IMR-90 (cell line): ENCODE measurements around the gene TARDBP. TPM values are rescaled to one million over a fixed set of nuclear protein-coding genes. Genes with fewer than 3 reads are reported as not detected.
A peak's percentile ranks its signal among the peaks of the same experiment; 100 is the strongest.
"Not testable (repeated sequence)": the region's sequence is repeated elsewhere in the genome, so short reads cannot be mapped to it uniquely, and the experiment has no call there.

Source experiments
- ATAC-seq: fragments of 200-7000 bp; cut with Tn5 transposase; 2 replicates; pipeline ENCODE4 v1.9.1; 2020; ENCODE audit warnings: low read depth, mild to moderate bottlenecking, moderate library complexity
- BruUV-seq: library from RNA; stranded (reverse); fragments of 400-500 nt; replicated peaks from 2 replicates; lab custom pipeline; 2021; lab: Mats Ljungman, UMichigan
- CTCF ChIA-PET: fragments of 300-600 bp; formaldehyde crosslinking; extraction: SDS; loops from one replicate; lab custom pipeline; 2021; ENCODE audit warnings: antibody characterized with exemption; lab: Yijun Ruan, JAX
- POLR2A ChIA-PET: fragments of 300-600 bp; sonication (Branson Sonifier 250); formaldehyde crosslinking; loops from one replicate; lab custom pipeline; 2022; ENCODE audit warnings: antibody characterized with exemption; ENCODE audit not compliant: unreplicated experiment; lab: Charles Lee
- DNase-seq: peaks from one replicate; pipeline ENCODE4 v3.0.0; 2013
- H2AFZ ChIP-seq: replicated peaks from 2 replicates; pipeline ENCODE3; 2013; ENCODE audit warnings: low read length, mild to moderate bottlenecking; ENCODE audit not compliant: poor library complexity
- H2AK5ac ChIP-seq: 2 replicates; pipeline ENCODE4 v1.6.1; 2013; ENCODE audit warnings: low read depth, low read length, inconsistent platforms
- H2AK9ac ChIP-seq: replicated peaks from 2 replicates; pipeline ENCODE3; 2013; ENCODE audit warnings: mild to moderate bottlenecking, low read depth, low read length, moderate library complexity; ENCODE audit not compliant: poor library complexity
- H2BK120ac ChIP-seq: 2 replicates; pipeline ENCODE4 v1.6.1; 2013; ENCODE audit warnings: low read depth, low read length, inconsistent platforms
- H2BK15ac ChIP-seq: 3 replicates; pipeline ENCODE4 v1.6.1; 2013; ENCODE audit warnings: low read depth, low read length, inconsistent platforms
- H2BK20ac ChIP-seq: 2 replicates; pipeline ENCODE4 v1.6.1; 2013; ENCODE audit warnings: low read depth, mild to moderate bottlenecking, inconsistent platforms, low read length, moderate library complexity
- H2BK5ac ChIP-seq: 2 replicates; pipeline ENCODE4 v1.6.1; 2013; ENCODE audit warnings: mild to moderate bottlenecking, low read depth, low read length, inconsistent platforms; ENCODE audit not compliant: poor library complexity, severe bottlenecking
- H3K14ac ChIP-seq: replicated peaks from 2 replicates; pipeline ENCODE4 v1.6.1; 2013; ENCODE audit warnings: low read depth, low read length, inconsistent platforms
- H3K18ac ChIP-seq: 2 replicates; pipeline ENCODE4 v1.6.1; 2013; ENCODE audit warnings: low read depth, low read length, control low read depth
- H3K23ac ChIP-seq: 2 replicates; pipeline ENCODE4 v1.6.1; 2013; ENCODE audit warnings: low read depth, low read length, inconsistent platforms
- H3K27ac ChIP-seq: 2 replicates; pipeline ENCODE4 v1.5.1; 2013; ENCODE audit warnings: mild to moderate bottlenecking, control low read depth, low read length; ENCODE audit not compliant: insufficient read depth
- H3K27me3 ChIP-seq: 2 replicates; pipeline ENCODE4 v1.6.1; 2013; ENCODE audit warnings: low read length; ENCODE audit not compliant: control insufficient read depth, insufficient read depth
- H3K36me3 ChIP-seq: 2 replicates; pipeline ENCODE4 v1.6.1; 2013; ENCODE audit warnings: low read length, mixed read lengths; ENCODE audit not compliant: control insufficient read depth, insufficient read depth
- H3K4ac ChIP-seq: 2 replicates; pipeline ENCODE4 v1.6.1; 2013; ENCODE audit warnings: low read depth, low read length, inconsistent platforms
- H3K4me1 ChIP-seq: 2 replicates; pipeline ENCODE4 v1.6.1; 2013; ENCODE audit warnings: low read length, mixed read lengths; ENCODE audit not compliant: control insufficient read depth, insufficient read depth
- H3K4me2 ChIP-seq: 2 replicates; pipeline ENCODE4 v1.6.1; 2013; ENCODE audit warnings: low read depth, mild to moderate bottlenecking, control low read depth, low read length, moderate library complexity
- H3K4me3 ChIP-seq: 2 replicates; pipeline ENCODE4 v1.5.1; 2013; ENCODE audit warnings: low read depth, mild to moderate bottlenecking, control low read depth, low read length, moderate library complexity; ENCODE audit not compliant: insufficient read depth
- H3K56ac ChIP-seq: 2 replicates; pipeline ENCODE4 v1.6.1; 2013; ENCODE audit warnings: low read length, inconsistent platforms; ENCODE audit not compliant: insufficient read depth; ENCODE audit errors: extremely low read depth
- H3K79me1 ChIP-seq, 2 experiments: 2 replicates each; pipeline ENCODE4 v1.6.1; 2013; ENCODE audit warnings: low read length in 2 of 2, inconsistent platforms in 1 of 2, low read depth in 1 of 2
- H3K9ac ChIP-seq: 2 replicates; pipeline ENCODE4 v1.6.1; 2013; ENCODE audit warnings: low read depth, low read length, control low read depth
- H3K9me1 ChIP-seq: 2 replicates; pipeline ENCODE4 v1.6.1; 2013; ENCODE audit warnings: low read length, inconsistent platforms; ENCODE audit not compliant: insufficient read depth
- H3K9me3 ChIP-seq: 2 replicates; pipeline ENCODE4 v1.6.1; 2013; ENCODE audit warnings: low read length; ENCODE audit not compliant: control insufficient read depth, insufficient read depth
- H4K20me1 ChIP-seq: 2 replicates; pipeline ENCODE4 v1.6.1; 2013; ENCODE audit warnings: low read length, inconsistent platforms; ENCODE audit not compliant: insufficient read depth
- H4K5ac ChIP-seq: 2 replicates; pipeline ENCODE4 v1.6.1; 2013; ENCODE audit warnings: mild to moderate bottlenecking, low read depth, low read length, control low read depth
- H4K8ac ChIP-seq, 2 experiments: 2 replicates each; pipeline ENCODE4 v1.6.1; 2013; ENCODE audit warnings: low read depth in 2 of 2, low read length in 2 of 2, control low read depth in 1 of 2, inconsistent platforms in 1 of 2
- H4K91ac ChIP-seq: 2 replicates; pipeline ENCODE4 v1.6.1; 2013; ENCODE audit warnings: low read depth, low read length, inconsistent platforms; ENCODE audit not compliant: insufficient read depth
- CEBPB ChIP-seq: IDR thresholded peaks from 2 replicates; pipeline ENCODE4 v1.6.1; 2012; ENCODE audit warnings: low read depth, low read length, improper control_type of control experiment
- CHD1 ChIP-seq: IDR thresholded peaks from 2 replicates; pipeline ENCODE4 v1.6.1; 2012; ENCODE audit warnings: low read depth, low read length, improper control_type of control experiment
- FOS ChIP-seq: fragments of 150-350 bp; IDR thresholded peaks from 2 replicates; pipeline ENCODE4 v1.6.1; 2016; ENCODE audit warnings: low read depth, low read length
- MAZ ChIP-seq: IDR thresholded peaks from 2 replicates; pipeline ENCODE4 v1.6.1; 2012; ENCODE audit warnings: low read depth, mild to moderate bottlenecking, low read length, improper control_type of control experiment, moderate library complexity, borderline replicate concordance
- MXI1 ChIP-seq: IDR thresholded peaks from 2 replicates; pipeline ENCODE4 v1.6.1; 2012; ENCODE audit warnings: low read depth, mild to moderate bottlenecking, low read length, moderate library complexity, borderline replicate concordance
- RCOR1 ChIP-seq: IDR thresholded peaks from 2 replicates; pipeline ENCODE4 v1.6.1; 2012; ENCODE audit warnings: mild to moderate bottlenecking, low read length, improper control_type of control experiment; ENCODE audit not compliant: insufficient replicate concordance
- WGBS, 2 experiments: methylation state at CpG; one replicate each; pipeline versions ENCODE4 v1.1.5 to v1.1.7; 2013; ENCODE audit warnings: missing lambda C conversion rate in 2 of 2; ENCODE audit not compliant: insufficient read length in 1 of 2; ENCODE audit errors: extremely low coverage in 2 of 2; 5-methylcytosine and 5-hydroxymethylcytosine counted together
- dilution Hi-C: fragments of 300-500 bp; cut with HindIII; formaldehyde crosslinking; loops from one replicate; pipeline ENCODE4 v1.14.3; 2018; ENCODE audit warnings: low sequenced_read_pairs; ENCODE audit not compliant: unreplicated experiment
- in situ Hi-C: fragments of 300-500 bp; cut with MboI; formaldehyde crosslinking; loops from 3 replicates; pipeline ENCODE4 v1.14.3; 2019; ENCODE audit warnings: low sequenced_read_pairs, inconsistent platforms, mixed read lengths
- intact Hi-C: fragments of 100-400 bp; cut with micrococcal nuclease; formaldehyde crosslinking; loops from 2 replicates; pipeline ENCODE4 v1.10.0; 2022
- polyA plus RNA-seq, 3 experiments: library from polyadenylated mRNA; depleted of rRNA; stranded (reverse); fragments of >200 nt; gene quantifications; 2 replicates each; pipeline ENCODE4 v1.2.3, GENCODE V29; 2012; ENCODE audit warnings: low replicate concordance in 1 of 3
- total RNA-seq: library from RNA; depleted of rRNA; stranded (reverse); fragments of >200 nt; gene quantifications from 2 replicates; pipeline ENCODE4 v1.2.3, GENCODE V29; 2012

Gene TARDBP
- total and polyA plus RNA-seq, 2 of the 4 experiments (the other 2 are of a cell fraction), result 36.7 to 161 TPM

DNA sequence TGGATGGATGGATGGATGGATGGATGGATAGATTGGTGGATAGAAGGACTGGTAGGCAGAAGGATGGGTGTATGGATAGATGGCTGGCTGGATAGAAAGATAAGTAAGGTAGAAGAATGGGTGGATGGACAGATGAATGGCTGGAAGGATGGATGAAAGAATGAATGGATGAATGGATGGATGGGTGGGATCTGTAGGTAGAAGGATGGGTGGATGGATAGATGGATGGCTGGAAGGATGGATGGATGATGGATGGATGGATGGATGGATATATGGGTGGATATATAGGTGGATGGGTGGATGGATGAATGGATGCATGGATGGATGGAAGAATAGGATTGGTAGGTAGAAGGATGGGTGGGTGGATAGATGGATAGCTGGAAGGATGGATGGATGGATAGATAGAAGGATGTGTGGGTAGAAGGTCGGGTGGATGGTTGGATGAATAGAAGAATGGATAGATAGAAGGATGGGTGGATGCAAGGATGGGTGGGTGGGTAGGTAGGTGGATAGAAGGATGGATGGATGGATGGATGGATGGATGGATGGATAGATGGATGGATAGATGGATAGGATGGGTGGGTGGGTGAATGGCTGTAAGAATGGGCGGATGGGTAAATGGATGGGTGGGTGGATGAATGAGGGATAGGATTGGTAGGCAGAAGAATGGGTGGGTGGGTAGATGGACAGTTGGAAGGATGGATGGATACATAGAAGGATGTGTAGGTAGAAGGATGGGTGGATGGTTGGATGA is 27.1 kb downstream of the TARDBP start:
- dilution Hi-C loops, result no loop called here
- Histone ChIP-seq H2AK9ac (no peak overlapping the region), H4K20me1 (no peaks in the 10 kb centered on the region), H2AK5ac (no peak overlapping the region), H2BK20ac (no peak overlapping the region), H3K4ac (no peak overlapping the region), H3K27ac (no peak overlapping the region), H3K4me1 (no peaks in the 10 kb centered on the region), H3K4me3 (no peak overlapping the region), H4K91ac (no peak overlapping the region), H3K23ac (no peak overlapping the region), H3K18ac (no peak overlapping the region), H3K4me2 (no peak overlapping the region), H3K9me1 (no peaks in the 10 kb centered on the region), H2BK5ac (peak overlapping the region; percentile 33), H3K27me3 (peaks cover 6% of the 10 kb centered on the region), H3K56ac (no peak overlapping the region), H2BK15ac (no peak overlapping the region), H3K36me3 (no peaks in the 10 kb centered on the region), H3K14ac (no peak overlapping the region), H4K8ac (no peak overlapping the region), H4K5ac (no peak overlapping the region), H3K9ac (no peak overlapping the region), H3K79me1 (no peaks in the 10 kb centered on the region), H2BK120ac (no peak overlapping the region), H3K9me3 (no peaks in the 10 kb centered on the region), H2AFZ (no peak overlapping the region)
- no peak for ATAC-seq
- CTCF ChIA-PET, result no interaction called here
- in situ Hi-C loops, result loop anchor here (10.0 kb wide), 1 partner anchor 605 kb away; no protein-coding TSS in a partner anchor
- DNase-seq, result no peak
- 38% methylated on average over 2 of the region's 2 CpGs; no CpG with 5 or more reads in 1 of the 2 experiments for whole genome bisulfite sequencing, 2 experiments
- TF ChIP-seq CEBPB (no peak), FOS (no peak), RCOR1 (no peak), MAZ (no peak), CHD1 (no peak), MXI1 (no peak)
- POLR2A ChIA-PET, result no interaction called here
- BruUV-seq, result no TSS peak
- intact Hi-C loops, result loop anchor here (5.0 kb wide), 2 partner anchors 678 to 853 kb away; no protein-coding TSS in a partner anchor

DNA sequence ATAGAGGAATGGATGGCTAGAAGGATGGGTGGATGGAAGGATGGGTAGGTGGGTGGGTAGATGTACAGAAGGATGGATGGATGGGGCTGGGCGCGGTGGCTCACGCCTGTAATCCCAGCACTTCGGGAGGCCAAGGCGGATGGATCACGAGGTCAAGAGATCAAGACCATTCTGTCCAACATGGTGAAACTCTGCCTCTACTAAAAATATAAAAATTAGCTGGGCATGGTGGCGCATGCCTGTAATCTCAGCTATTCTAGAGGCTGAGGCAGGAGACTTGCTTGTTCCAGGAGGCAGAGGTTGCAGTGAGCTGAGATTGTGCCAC is 27.6 kb downstream of the TARDBP start:
- BruUV-seq, H3K9me1 ChIP-seq, in situ Hi-C loops, POLR2A ChIA-PET, DNase-seq, H4K8ac ChIP-seq, CTCF ChIA-PET, H3K23ac ChIP-seq, H2AFZ ChIP-seq, H4K91ac ChIP-seq, H3K9ac ChIP-seq, H2BK15ac ChIP-seq, H3K4me1 ChIP-seq, intact Hi-C loops, H2BK120ac ChIP-seq, H2AK9ac ChIP-seq, H3K56ac ChIP-seq, H3K18ac ChIP-seq, H3K27me3 ChIP-seq, H2AK5ac ChIP-seq, H3K4ac ChIP-seq, H3K36me3 ChIP-seq, H3K27ac ChIP-seq, dilution Hi-C loops, H3K79me1 ChIP-seq, H4K20me1 ChIP-seq, H4K5ac ChIP-seq, H3K4me3 ChIP-seq, H2BK20ac ChIP-seq, H3K4me2 ChIP-seq, H3K14ac ChIP-seq, H3K9me3 ChIP-seq, ATAC-seq: not testable (repeated sequence)
- peak overlapping the region; percentile 19 for H2BK5ac ChIP-seq
- no CpG with 5 or more reads among the region's 7 CpGs for WGBS, 2 experiments
